GM12875 (cell line): ENCODE data around the gene JPH2.

Source experiments
- H3K4me3 ChIP-seq: one replicate; pipeline ENCODE4 v1.5.1; 2011; ENCODE audit warnings: low read depth, low read length, control low read depth
- CTCF ChIP-seq: IDR thresholded peaks from 2 replicates; pipeline ENCODE4 v1.5.1; 2011; ENCODE audit warnings: low read depth, mild to moderate bottlenecking, control low read depth, inconsistent platforms, low read length, moderate library complexity, borderline replicate concordance; ENCODE audit not compliant: insufficient read depth

Gene JPH2

GRCh38 chr20:44143936-44144335, 43.1 kb downstream of the JPH2 start:
- no peak overlapping the region for H3K4me3 ChIP-seq
- TF ChIP-seq CTCF = no peak

GRCh38 chr20:44142413-44142812, 44.6 kb downstream of the JPH2 start:
- no peak overlapping the region for H3K4me3 ChIP-seq
- no peak for TF ChIP-seq CTCF

DNA sequence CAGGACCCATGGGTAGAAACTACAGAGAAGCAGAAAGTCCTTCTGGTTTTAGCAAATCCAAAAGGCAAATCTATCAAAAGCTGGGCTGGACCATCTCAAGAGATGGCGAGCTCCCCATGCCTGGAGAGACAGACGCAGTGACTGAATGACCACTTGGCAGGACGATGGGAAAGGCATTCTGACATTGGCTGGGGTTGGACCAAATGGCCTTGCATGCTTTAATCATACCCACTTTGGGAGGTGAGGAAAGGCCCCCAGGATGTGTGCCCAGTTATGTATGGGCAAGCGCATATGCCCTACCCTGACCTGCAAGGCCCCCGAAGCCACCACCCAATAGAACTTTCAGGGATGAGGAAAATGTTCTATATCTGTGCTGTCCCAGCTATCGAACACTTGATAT, 45.1 kb downstream of the JPH2 start:
- H3K4me3 ChIP-seq = no peak overlapping the region
- no peak for TF ChIP-seq CTCF

- H3K4me3 ChIP-seq = no peak overlapping the region
- TF ChIP-seq CTCF = no peak
Measured at GRCh38 chr20:44138867-44139266, 48.1 kb downstream of the JPH2 start.

DNA sequence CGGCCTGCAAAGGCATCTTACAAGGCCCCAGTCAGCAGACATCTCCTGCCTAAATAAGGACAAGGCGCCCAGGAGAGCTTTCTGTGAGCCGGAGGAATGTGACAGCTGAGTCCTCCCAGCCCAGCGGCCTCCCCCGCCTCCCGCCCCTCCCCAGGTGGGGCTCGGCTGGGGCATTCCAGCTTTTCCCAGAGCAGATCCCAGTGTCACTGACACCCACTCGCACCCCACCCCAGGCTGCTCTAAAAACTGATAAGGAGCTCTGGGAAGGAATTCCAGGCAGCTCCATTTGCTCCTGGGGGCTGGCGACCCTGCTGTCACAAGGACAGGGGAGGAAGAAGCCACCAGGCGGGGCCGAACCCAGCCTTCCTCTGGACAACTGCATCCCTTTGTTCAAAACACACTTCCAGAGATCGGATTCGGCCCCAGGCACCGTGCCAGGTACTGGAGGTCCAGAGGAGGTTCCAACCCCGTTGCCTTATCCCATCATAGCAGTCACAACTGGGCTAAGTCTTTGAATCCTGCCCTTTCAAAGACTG, 49.7 kb downstream of the JPH2 start:
- no peak for TF ChIP-seq CTCF

GRCh38 chr20:44136579-44137265, 50.3 kb downstream of the JPH2 start:
- no peak for TF ChIP-seq CTCF
- no peak overlapping the region for H3K4me3 ChIP-seq

More for the DNA sequence above, 49.7 kb downstream of the JPH2 start:
- H3K4me3 ChIP-seq = no peak overlapping the region
